Ishikawa (cell line): ENCODE data around the gene FUBP3.

Experiments used
- CEBPB ChIP-seq: IDR thresholded peaks from 2 replicates; pipeline ENCODE4 v1.6.1; 2012
- CREB1 ChIP-seq: IDR thresholded peaks from 2 replicates; pipeline ENCODE4 v1.6.1; 2012; ENCODE audit warnings: low read depth
- EGR1 ChIP-seq: IDR thresholded peaks from 2 replicates; pipeline ENCODE4 v1.6.1; 2012
- EP300 ChIP-seq: IDR thresholded peaks from 2 replicates; pipeline ENCODE4 v1.6.1; 2012; ENCODE audit warnings: borderline replicate concordance
- FOXM1 ChIP-seq: IDR thresholded peaks from 2 replicates; pipeline ENCODE4 v1.6.1; 2012; ENCODE audit warnings: low read depth, borderline replicate concordance
- MAX ChIP-seq: IDR thresholded peaks from 2 replicates; pipeline ENCODE4 v1.6.1; 2012
- NFIC ChIP-seq: IDR thresholded peaks from 2 replicates; pipeline ENCODE4 v1.6.1; 2012
- RAD21 ChIP-seq: IDR thresholded peaks from 2 replicates; pipeline ENCODE4 v1.6.1; 2012; ENCODE audit warnings: low read depth
- REST ChIP-seq: IDR thresholded peaks from 2 replicates; pipeline ENCODE4 v1.6.1; 2012; ENCODE audit warnings: low read depth, mild to moderate bottlenecking
- TAF1 ChIP-seq: IDR thresholded peaks from 2 replicates; pipeline ENCODE4 v1.6.1; 2012; ENCODE audit warnings: low read depth, mild to moderate bottlenecking
- TCF12 ChIP-seq: IDR thresholded peaks from 2 replicates; pipeline ENCODE4 v1.6.1; 2012; ENCODE audit warnings: low read depth
- TEAD4 ChIP-seq: IDR thresholded peaks from 2 replicates; pipeline ENCODE4 v1.6.1; 2012
- USF1 ChIP-seq: IDR thresholded peaks from 2 replicates; pipeline ENCODE4 v1.6.1; 2012
- YY1 ChIP-seq: IDR thresholded peaks from 2 replicates; pipeline ENCODE4 v1.6.1; 2012; ENCODE audit warnings: low read depth
- ZBTB7A ChIP-seq: IDR thresholded peaks from 2 replicates; pipeline ENCODE4 v1.6.1; 2012; ENCODE audit warnings: low read depth

The FUBP3 gene

GRCh38 chr9:130654879-130655278, 75.5 kb downstream of the FUBP3 start:
- no peak for TF ChIP-seq MAX
- no peak for TF ChIP-seq NFIC
- TF ChIP-seq ZBTB7A = no peak
- no peak for TF ChIP-seq CEBPB
- no peak for TF ChIP-seq RAD21

GRCh38 chr9:130658893-130659698, 79.7 kb downstream of the FUBP3 start:
- TF ChIP-seq CEBPB (no peak), TEAD4 (no peak), FOXM1 (no peak), MAX (0 out of 2 replicates have a peak, but pooled peaks have one; percentile 21)

GRCh38 chr9:130659699-130660248, 80.4 kb downstream of the FUBP3 start:
- TF ChIP-seq EGR1 = no peak
- no peak for TF ChIP-seq NFIC
- TF ChIP-seq TAF1 = no peak
- TF ChIP-seq FOXM1 = no peak
- no peak for TF ChIP-seq RAD21
- no peak for TF ChIP-seq TCF12
- TF ChIP-seq ZBTB7A = no peak
- no peak for TF ChIP-seq EP300
- no peak for TF ChIP-seq MAX
- no peak for TF ChIP-seq CREB1
- TF ChIP-seq CEBPB = no peak
- TF ChIP-seq REST = no peak
- TF ChIP-seq TEAD4 = no peak
- no peak for TF ChIP-seq USF1

- TF ChIP-seq RAD21 = no peak
- no peak for TF ChIP-seq CREB1
- TF ChIP-seq YY1 = no peak
- TF ChIP-seq CEBPB = no peak
- no peak for TF ChIP-seq TAF1
- TF ChIP-seq FOXM1 = no peak
- no peak for TF ChIP-seq ZBTB7A
- TF ChIP-seq MAX = no peak
- no peak for TF ChIP-seq EP300
- no peak for TF ChIP-seq TEAD4
- no peak for TF ChIP-seq TCF12
- no peak for TF ChIP-seq EGR1
- TF ChIP-seq NFIC = no peak
- no peak for TF ChIP-seq REST
- no peak for TF ChIP-seq USF1
These were observed 80.9 kb downstream of the FUBP3 start for GRCh38 chr9:130660326-130660682.

- no peak for TF ChIP-seq REST
These were observed 81.5 kb downstream of the FUBP3 start for GRCh38 chr9:130660683-130661450.
